ENCODE measurements around the gene RAB1B.

- no peak for TF ChIP-seq CTCF (IDR thresholded peaks at IDR 0.05)
- no peak for TF ChIP-seq POLR2A (IDR thresholded peaks at IDR 0.05)
- no peak for TF ChIP-seq POLR2AphosphoS5 (IDR thresholded peaks at IDR 0.05)
These were observed 6.2 kb upstream of the RAB1B start for GRCh38 chr11:66262191-66262590.
